HepG2 (cell line): ENCODE results near the gene STMN1.

ENCODE experiments used
- ELF3 ChIP-seq: IDR thresholded peaks from 2 replicates; pipeline ENCODE4 v1.6.1; 2016; ENCODE audit warnings: missing genetic modification reagents, missing compliant biosample characterization
- EP300 ChIP-seq, 3 experiments: sonication (generic) in 1 of 3; formaldehyde crosslinking in 1 of 3; IDR thresholded peaks; 2 replicates each; pipeline versions ENCODE4 v1.5.1 to v1.6.1; 2011 to 2020; ENCODE audit warnings: low read depth in 2 of 3, low read length in 2 of 3, borderline replicate concordance in 1 of 3, improper control_type of control experiment in 1 of 3, mild to moderate bottlenecking in 1 of 3, missing genetic modification reagents in 1 of 3, moderate library complexity in 1 of 3
- GATAD1 ChIP-seq: IDR thresholded peaks from 2 replicates; pipeline ENCODE4 v1.6.1; 2016; ENCODE audit warnings: missing genetic modification reagents, missing compliant biosample characterization
- NCOA1 ChIP-seq: sonication (generic); formaldehyde crosslinking; IDR thresholded peaks from 2 replicates; pipeline ENCODE4 v1.9.0; 2021; ENCODE audit warnings: missing genetic modification reagents
- RBAK ChIP-seq: sonication (generic); formaldehyde crosslinking; IDR thresholded peaks from 2 replicates; pipeline ENCODE4 v1.5.1; 2020; ENCODE audit warnings: mild to moderate bottlenecking, missing genetic modification reagents
- RXRA ChIP-seq: sonication (generic); formaldehyde crosslinking; IDR thresholded peaks from 2 replicates; pipeline ENCODE4 v1.5.1; 2020; ENCODE audit warnings: missing genetic modification reagents
- ZNF138 ChIP-seq: sonication (generic); formaldehyde crosslinking; IDR thresholded peaks from 2 replicates; pipeline ENCODE4 v1.5.0; 2020; ENCODE audit warnings: mild to moderate bottlenecking, low read depth, missing genetic modification reagents
- TF ChIP-seq, protein P1 (sequence below): sonication (generic); formaldehyde crosslinking; IDR thresholded peaks from 2 replicates; pipeline ENCODE4 v1.4.0; 2020; ENCODE audit warnings: missing genetic modification reagents, borderline replicate concordance

DNA sequence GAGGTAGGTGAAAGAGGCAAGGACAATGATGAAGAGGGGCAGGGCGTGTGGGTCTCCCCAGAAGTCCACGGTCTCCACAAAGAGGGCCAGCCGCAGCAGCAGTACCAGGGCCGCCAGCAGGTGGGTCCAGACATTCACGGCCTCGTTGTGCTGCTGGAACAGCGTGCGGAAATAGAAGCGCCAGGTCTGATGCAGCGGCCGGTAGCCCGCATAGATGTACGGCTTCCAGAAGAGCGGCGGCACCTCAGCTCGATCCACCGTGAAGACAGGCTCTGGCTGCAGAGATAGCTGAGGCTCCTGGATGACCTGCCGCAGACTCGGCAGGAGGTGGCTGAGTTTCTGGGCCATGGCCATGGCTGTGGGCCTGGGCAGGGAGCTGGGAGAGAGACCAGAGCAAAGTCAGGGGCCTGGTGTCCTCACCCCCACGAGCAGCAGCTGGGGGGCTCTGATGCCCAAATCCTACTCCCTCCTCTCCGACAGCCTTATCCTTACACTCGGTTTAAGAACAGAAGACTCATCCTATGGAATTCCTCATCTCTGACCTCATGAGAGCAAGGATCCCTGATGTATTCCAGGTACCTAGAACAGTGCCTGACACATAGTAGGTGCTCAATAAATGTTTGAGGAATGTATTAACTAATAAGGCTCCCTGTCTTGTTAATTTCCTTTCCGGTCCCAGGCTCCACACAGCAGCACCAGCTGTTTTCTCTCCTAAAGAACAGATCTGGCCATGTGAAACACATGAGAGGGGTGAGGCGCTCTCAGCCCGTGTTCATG lies 42.5 kb downstream of the STMN1 start:
- no peak for TF ChIP-seq RXRA (CRISPR knock-in tag)
- TF ChIP-seq, protein P1, sequence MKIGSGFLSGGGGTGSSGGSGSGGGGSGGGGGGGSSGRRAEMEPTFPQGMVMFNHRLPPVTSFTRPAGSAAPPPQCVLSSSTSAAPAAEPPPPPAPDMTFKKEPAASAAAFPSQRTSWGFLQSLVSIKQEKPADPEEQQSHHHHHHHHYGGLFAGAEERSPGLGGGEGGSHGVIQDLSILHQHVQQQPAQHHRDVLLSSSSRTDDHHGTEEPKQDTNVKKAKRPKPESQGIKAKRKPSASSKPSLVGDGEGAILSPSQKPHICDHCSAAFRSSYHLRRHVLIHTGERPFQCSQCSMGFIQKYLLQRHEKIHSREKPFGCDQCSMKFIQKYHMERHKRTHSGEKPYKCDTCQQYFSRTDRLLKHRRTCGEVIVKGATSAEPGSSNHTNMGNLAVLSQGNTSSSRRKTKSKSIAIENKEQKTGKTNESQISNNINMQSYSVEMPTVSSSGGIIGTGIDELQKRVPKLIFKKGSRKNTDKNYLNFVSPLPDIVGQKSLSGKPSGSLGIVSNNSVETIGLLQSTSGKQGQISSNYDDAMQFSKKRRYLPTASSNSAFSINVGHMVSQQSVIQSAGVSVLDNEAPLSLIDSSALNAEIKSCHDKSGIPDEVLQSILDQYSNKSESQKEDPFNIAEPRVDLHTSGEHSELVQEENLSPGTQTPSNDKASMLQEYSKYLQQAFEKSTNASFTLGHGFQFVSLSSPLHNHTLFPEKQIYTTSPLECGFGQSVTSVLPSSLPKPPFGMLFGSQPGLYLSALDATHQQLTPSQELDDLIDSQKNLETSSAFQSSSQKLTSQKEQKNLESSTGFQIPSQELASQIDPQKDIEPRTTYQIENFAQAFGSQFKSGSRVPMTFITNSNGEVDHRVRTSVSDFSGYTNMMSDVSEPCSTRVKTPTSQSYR (CRISPR knock-in tag): no peak
- TF ChIP-seq ELF3: no peak
- TF ChIP-seq RBAK (CRISPR knock-in tag): no peak
- no peak for TF ChIP-seq ZNF138 (CRISPR knock-in tag)
- TF ChIP-seq NCOA1 (CRISPR knock-in tag): no peak
- no peak for TF ChIP-seq GATAD1 (CRISPR knock-in tag)
- TF ChIP-seq EP300 (IDR thresholded peaks at IDR 0.05; ENCODE audit: low read depth in 2 of 2, low read length in 2 of 2): no peak
- no peak for TF ChIP-seq EP300 (CRISPR knock-in tag; IDR thresholded peaks at IDR 0.05; ENCODE audit: borderline replicate concordance)
